Activated CD8-positive, alpha-beta memory T cell treated with anti-CD3 and anti-CD28 coated beads, Interleukin-2, amount 10 ng/mL, durations not matched to agents 7 days and 5 days (primary cell): ENCODE data around the gene PRKAR1B. TPM values are rescaled to one million over a fixed set of nuclear protein-coding genes. Genes with fewer than 3 reads are reported as not detected.
A peak's percentile ranks its signal among the peaks of the same experiment; 100 is the strongest.

ENCODE experiments used
- ATAC-seq: fragments of 150-1000 bp; cut with Tn5 transposase; one replicate; pipeline ENCODE4 v1.10.0; 2021; ENCODE audit warnings: moderate library complexity
- CTCF ChIA-PET: fragments of 350-600 bp; sonication (Branson Sonifier 250); formaldehyde crosslinking; loops from one replicate; lab custom pipeline; 2021; ENCODE audit warnings: antibody characterized with exemption; lab: Charles Lee
- DNase-seq: peaks from one replicate; pipeline ENCODE4 v3.0.0-alpha.2; 2020
- H3K27ac Mint-ChIP-seq: one replicate; pipeline ENCODE4 v1.8.0; 2021; ENCODE audit warnings: mild to moderate bottlenecking, mixed read lengths
- H3K27me3 Mint-ChIP-seq: one replicate; pipeline ENCODE4 v1.8.0; 2021; ENCODE audit warnings: mixed read lengths
- H3K36me3 Mint-ChIP-seq: one replicate; pipeline ENCODE4 v1.8.0; 2021; ENCODE audit warnings: mild to moderate bottlenecking, mixed read lengths
- H3K4me1 Mint-ChIP-seq: one replicate; pipeline ENCODE4 v1.8.0; 2021; ENCODE audit warnings: mixed read lengths
- H3K4me3 Mint-ChIP-seq: one replicate; pipeline ENCODE4 v1.8.0; 2021; ENCODE audit warnings: mild to moderate bottlenecking, moderate library complexity, mixed read lengths
- H3K9me3 Mint-ChIP-seq: one replicate; pipeline ENCODE4 v1.8.0; 2022; ENCODE audit warnings: low read depth, mixed read lengths
- total RNA-seq, 2 experiments: library from RNA; stranded (reverse); gene quantifications; one replicate each; pipeline ENCODE4 v1.2.3, GENCODE V29; 2021

Gene PRKAR1B
- total RNA-seq, 2 experiments from 2014 or later, result 22.6 to 25.0 TPM

- Mint-ChIP-seq H3K27me3 (peaks cover 41% of the 10 kb centered on the region), H3K9me3 (no peaks in the 10 kb centered on the region), H3K4me3 (no peak overlapping the region), H3K4me1 (peaks cover 2% of the 10 kb centered on the region), H3K36me3 (no peaks in the 10 kb centered on the region), H3K27ac (no peak overlapping the region)
- CTCF ChIA-PET, result no interaction called here
- no peak for DNase-seq
- no peak for ATAC-seq
Observed at GRCh38 chr7:523347-524336, 203.4 kb downstream of the PRKAR1B start.

- peaks cover 5% of the 10 kb centered on the region for H3K4me1 Mint-ChIP-seq
- CTCF ChIA-PET, result no interaction called here
- DNase-seq, result no peak
- H3K27me3 Mint-ChIP-seq, result peaks cover 46% of the 10 kb centered on the region
- H3K27ac Mint-ChIP-seq, result no peak overlapping the region
- no peak overlapping the region for H3K4me3 Mint-ChIP-seq
- no peak for ATAC-seq
- no peaks in the 10 kb centered on the region for H3K9me3 Mint-ChIP-seq
- H3K36me3 Mint-ChIP-seq, result no peaks in the 10 kb centered on the region
Observed at GRCh38 chr7:522951-523314, 204.1 kb downstream of the PRKAR1B start.

- DNase-seq, result no peak
- Mint-ChIP-seq H3K36me3 (no peaks in the 10 kb centered on the region), H3K4me1 (peaks cover 8% of the 10 kb centered on the region), H3K27me3 (peaks cover 50% of the 10 kb centered on the region), H3K4me3 (no peak overlapping the region), H3K9me3 (no peaks in the 10 kb centered on the region), H3K27ac (no peak overlapping the region)
- ATAC-seq, result peak; percentile 29
- CTCF ChIA-PET, result no interaction called here
Observed at GRCh38 chr7:522071-522950, 204.8 kb downstream of the PRKAR1B start.

- H3K4me1 Mint-ChIP-seq, result peaks cover 8% of the 10 kb centered on the region
- no peaks in the 10 kb centered on the region for H3K36me3 Mint-ChIP-seq
- DNase-seq (no peak), ATAC-seq (no peak)
- H3K4me3 Mint-ChIP-seq, result no peak overlapping the region
- H3K27me3 Mint-ChIP-seq, result peaks cover 52% of the 10 kb centered on the region
- CTCF ChIA-PET, result no interaction called here
- no peak overlapping the region for H3K27ac Mint-ChIP-seq
- H3K9me3 Mint-ChIP-seq, result no peaks in the 10 kb centered on the region
Observed at GRCh38 chr7:521221-522070, 205.6 kb downstream of the PRKAR1B start.

- Mint-ChIP-seq H3K4me1 (peaks cover 11% of the 10 kb centered on the region), H3K27ac (no peak overlapping the region), H3K9me3 (no peaks in the 10 kb centered on the region), H3K36me3 (no peaks in the 10 kb centered on the region), H3K27me3 (peaks cover 56% of the 10 kb centered on the region), H3K4me3 (no peak overlapping the region)
- ATAC-seq (no peak), DNase-seq (no peak)
- CTCF ChIA-PET, result no interaction called here
Observed at GRCh38 chr7:520503-521161, 206.4 kb downstream of the PRKAR1B start.

- peak; percentile 46 for ATAC-seq
- Mint-ChIP-seq H3K27me3 (peaks cover 58% of the 10 kb centered on the region), H3K4me3 (peak within 1 kb of the TSS; percentile 62), H3K9me3 (no peaks in the 10 kb centered on the region), H3K4me1 (peaks cover 11% of the 10 kb centered on the region), H3K36me3 (no peaks in the 10 kb centered on the region), H3K27ac (no peak within 1 kb of the TSS)
- DNase-seq, result no peak
- CTCF ChIA-PET, result no interaction called here
Observed at GRCh38 chr7:519484-520390, 207.3 kb downstream of the PRKAR1B start, which contains the start of gene PDGFA. PDGFA (minus strand) TSS chr7:519846; CDS start chr7:519001, 845 bp downstream.

GRCh38 chr7:518630-519483 lies 208.2 kb downstream of the PRKAR1B start:
- ATAC-seq, result peak; percentile 24
- Mint-ChIP-seq H3K27me3 (peaks cover 54% of the 10 kb centered on the region), H3K9me3 (no peaks in the 10 kb centered on the region), H3K36me3 (no peaks in the 10 kb centered on the region), H3K4me1 (peaks cover 13% of the 10 kb centered on the region), H3K27ac (no peak overlapping the region), H3K4me3 (peak overlapping the region; percentile 62)
- CTCF ChIA-PET, result no interaction called here
- DNase-seq, result no peak

GRCh38 chr7:517774-518629 lies 209.1 kb downstream of the PRKAR1B start:
- CTCF ChIA-PET, result no interaction called here
- DNase-seq, result no peak
- H3K4me3 Mint-ChIP-seq, result peak overlapping the region; percentile 62
- peaks cover 45% of the 10 kb centered on the region for H3K27me3 Mint-ChIP-seq
- no peaks in the 10 kb centered on the region for H3K9me3 Mint-ChIP-seq
- no peak overlapping the region for H3K27ac Mint-ChIP-seq
- peaks cover 19% of the 10 kb centered on the region for H3K4me1 Mint-ChIP-seq
- ATAC-seq, result no peak
- no peaks in the 10 kb centered on the region for H3K36me3 Mint-ChIP-seq

- CTCF ChIA-PET, result no interaction called here
- DNase-seq, result no peak
- Mint-ChIP-seq H3K27me3 (peaks cover 40% of the 10 kb centered on the region), H3K9me3 (no peaks in the 10 kb centered on the region), H3K4me3 (no peak overlapping the region), H3K36me3 (no peaks in the 10 kb centered on the region), H3K27ac (no peak overlapping the region), H3K4me1 (peaks cover 17% of the 10 kb centered on the region)
- ATAC-seq, result no peak
Observed at GRCh38 chr7:516606-517456, 210.2 kb downstream of the PRKAR1B start.

- CTCF ChIA-PET, result no interaction called here
- no peak for ATAC-seq
- Mint-ChIP-seq H3K4me1 (peaks cover 17% of the 10 kb centered on the region), H3K4me3 (no peak overlapping the region), H3K9me3 (no peaks in the 10 kb centered on the region), H3K27me3 (peaks cover 35% of the 10 kb centered on the region), H3K36me3 (no peaks in the 10 kb centered on the region), H3K27ac (no peak overlapping the region)
- no peak for DNase-seq
Observed at GRCh38 chr7:516216-516605, 210.9 kb downstream of the PRKAR1B start.
